CD4-positive, alpha-beta T cell treated with Interleukin-6 at 100 ng/mL for 8 hours (primary cell): Measurements from ENCODE around the gene CLDN20.

Experiments used
- DNase-seq: peaks from one replicate; pipeline ENCODE4 v3.0.0-alpha.2; 2020; ENCODE audit warnings: mixed read lengths, low spot score

The CLDN20 gene

GRCh38 chr6:155270561-155271091, 6.8 kb downstream of the CLDN20 start:
- DNase-seq: no peak

GRCh38 chr6:155271145-155271544, 7.3 kb downstream of the CLDN20 start:
- no peak for DNase-seq

DNA sequence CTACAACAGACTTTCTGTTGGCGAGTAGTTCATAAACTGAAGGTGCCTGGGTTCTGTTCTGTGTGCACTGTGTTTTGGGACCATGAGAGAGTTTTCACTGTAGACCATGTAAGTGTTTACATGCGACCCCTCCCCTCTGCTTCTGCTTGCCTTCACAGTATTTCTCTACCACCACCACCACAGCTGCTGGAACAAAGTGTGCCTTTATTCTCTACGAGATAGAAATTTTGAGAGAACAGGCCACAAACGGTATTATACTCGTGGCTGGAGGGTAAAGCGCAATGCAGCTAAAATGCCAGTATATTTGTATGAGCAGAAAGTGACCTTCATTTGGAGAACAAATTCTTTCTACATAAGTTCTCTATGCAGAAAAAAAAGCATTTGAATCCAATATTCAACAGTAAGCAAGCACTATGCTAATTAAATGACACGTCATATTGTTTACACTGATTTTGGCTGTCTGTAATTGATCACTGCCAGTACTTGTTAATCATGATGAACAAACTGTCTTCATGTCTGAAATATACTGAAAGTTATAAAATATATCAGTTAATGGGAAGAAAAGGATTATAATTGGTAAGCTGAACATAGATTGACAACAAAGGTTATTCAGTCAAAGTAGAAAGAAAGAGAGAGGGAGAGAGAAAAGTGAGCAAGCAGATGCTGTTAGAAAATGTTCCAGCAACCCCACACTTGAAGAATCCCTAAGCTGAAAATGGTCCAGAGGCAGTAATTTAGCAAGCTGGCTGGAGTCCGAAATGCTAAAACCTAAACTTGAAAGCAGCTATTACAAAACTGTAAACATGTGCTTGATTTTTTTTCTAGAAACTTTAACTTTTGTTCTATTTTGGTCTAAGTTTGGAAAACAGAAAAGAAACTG, 8.8 kb downstream of the CLDN20 start:
- DNase-seq: no peak

DNA sequence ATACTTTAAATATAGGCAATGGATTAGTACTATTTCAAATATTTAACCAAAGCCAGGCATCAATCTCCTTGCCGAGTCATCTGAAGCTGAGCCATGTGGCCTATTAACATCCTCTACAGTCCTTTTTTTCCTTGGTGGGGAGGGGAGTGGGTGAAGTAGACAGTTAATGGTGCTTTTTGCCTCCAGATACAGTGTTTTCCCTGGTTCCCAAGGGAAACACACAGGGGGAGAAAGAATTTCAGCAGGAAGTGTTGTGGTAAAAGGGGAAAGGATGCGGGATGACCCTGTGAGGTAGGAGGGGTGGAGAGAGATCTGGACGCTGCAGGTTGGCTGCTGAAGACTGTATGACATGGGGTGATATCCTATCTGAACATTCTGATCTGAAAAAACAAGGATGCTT, 9.6 kb downstream of the CLDN20 start:
- no peak for DNase-seq

- no peak for DNase-seq
Observed at GRCh38 chr6:155274106-155274505, 10.3 kb downstream of the CLDN20 start.

DNA sequence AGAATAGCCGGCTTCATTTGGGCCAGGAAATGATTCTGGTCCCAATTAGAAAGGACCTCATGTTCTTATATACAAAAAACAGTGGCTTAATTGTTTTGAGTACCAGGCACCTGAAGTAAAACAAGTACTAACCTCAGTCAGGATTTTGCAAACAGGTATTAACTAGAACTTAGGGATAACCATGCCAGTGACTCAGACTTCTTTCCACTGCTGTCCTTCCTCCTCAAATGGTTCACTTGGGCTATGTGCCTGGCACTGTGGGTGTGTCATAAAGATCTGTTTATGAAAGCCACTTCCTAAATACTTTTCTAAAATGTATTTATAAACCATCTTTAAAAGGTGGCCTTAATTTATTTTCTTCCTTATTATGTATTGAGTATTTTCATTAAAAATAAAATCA, 10.7 kb downstream of the CLDN20 start:
- no peak for DNase-seq

DNA sequence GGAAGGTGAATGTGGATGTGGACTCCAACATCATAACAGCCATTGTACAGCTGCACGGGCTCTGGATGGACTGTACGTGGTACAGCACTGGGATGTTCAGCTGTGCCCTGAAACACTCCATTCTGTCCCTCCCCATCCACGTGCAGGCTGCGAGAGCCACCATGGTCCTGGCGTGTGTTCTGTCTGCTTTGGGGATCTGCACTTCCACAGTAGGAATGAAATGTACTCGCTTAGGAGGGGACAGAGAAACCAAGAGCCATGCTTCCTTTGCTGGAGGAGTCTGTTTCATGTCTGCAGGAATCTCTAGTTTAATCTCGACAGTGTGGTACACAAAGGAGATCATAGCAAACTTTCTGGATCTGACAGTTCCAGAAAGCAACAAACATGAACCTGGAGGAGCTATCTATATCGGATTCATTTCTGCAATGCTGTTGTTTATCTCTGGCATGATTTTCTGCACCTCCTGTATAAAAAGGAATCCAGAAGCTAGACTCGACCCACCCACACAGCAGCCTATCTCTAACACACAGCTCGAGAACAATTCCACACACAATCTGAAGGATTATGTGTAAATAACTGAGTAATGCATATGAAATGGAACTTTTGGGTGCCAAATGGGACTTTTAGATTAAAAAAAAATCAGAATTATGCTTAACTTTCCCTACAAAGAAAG, 12.1 kb downstream of the CLDN20 start:
- DNase-seq: no peak

DNA sequence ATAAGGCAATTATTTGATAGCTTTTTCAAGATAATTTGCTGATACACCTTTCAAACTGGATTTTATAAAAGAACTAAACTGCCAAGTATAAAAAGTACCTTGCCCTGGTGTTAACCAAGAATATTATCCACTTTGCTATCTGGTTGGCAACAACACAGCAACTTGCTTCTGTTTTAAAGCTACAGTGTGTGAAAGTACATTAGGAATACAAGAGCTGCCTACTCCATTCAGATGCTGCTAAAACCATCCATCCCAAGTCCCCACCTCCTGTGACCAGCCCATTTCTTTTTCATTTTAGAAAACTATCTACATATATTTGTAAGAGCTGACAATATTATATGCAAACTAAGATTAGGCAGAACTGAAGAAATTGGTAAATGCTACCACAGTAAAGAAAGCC, 12.8 kb downstream of the CLDN20 start:
- DNase-seq: no peak

- no peak for DNase-seq
Observed at GRCh38 chr6:155278319-155279049, 14.7 kb downstream of the CLDN20 start.

- DNase-seq: no peak
Observed at GRCh38 chr6:155284775-155285174, 21.0 kb downstream of the CLDN20 start.

DNA sequence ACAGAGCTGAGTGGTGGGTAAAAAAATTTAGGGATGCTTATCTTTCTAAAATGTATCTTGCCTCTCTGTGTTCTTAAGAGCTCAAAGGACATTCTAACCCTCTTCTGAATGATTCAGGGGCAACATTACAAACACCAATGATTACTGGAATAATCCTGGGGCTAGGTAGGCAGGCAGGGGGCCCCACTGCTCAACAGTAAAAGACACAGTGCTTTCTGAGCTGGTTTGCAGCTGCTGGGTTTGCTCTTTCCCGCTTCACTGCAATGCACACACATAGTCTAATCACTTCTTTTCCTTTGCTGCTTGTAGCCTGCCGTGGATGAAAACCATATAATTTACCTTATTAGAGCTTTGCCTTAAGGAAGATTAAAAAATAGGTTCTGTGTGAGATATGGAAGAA, 23.9 kb downstream of the CLDN20 start:
- DNase-seq: no peak

GRCh38 chr6:155290491-155290890, 26.7 kb downstream of the CLDN20 start:
- no peak for DNase-seq

GRCh38 chr6:155291291-155291690, 27.5 kb downstream of the CLDN20 start:
- DNase-seq: no peak

DNA sequence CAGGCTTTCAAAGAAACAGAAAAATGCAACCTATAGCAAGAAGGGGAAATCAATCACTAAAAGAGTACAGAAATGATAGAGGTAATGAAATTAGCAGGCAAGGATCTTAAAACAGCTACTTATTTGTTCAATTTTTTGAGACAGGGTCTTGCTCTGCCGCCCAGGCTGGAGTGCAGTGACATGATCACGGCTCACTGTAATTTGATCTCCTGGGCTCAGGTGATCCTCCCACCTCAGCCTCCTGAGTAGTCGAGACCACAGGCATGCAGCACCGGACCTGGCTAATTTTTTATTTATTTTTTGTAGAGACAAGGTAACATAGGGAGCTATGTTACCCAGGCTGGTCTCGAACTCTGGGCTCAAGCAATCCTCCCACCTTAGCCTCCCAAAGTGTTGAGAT, 28.9 kb downstream of the CLDN20 start:
- DNase-seq: no peak

DNA sequence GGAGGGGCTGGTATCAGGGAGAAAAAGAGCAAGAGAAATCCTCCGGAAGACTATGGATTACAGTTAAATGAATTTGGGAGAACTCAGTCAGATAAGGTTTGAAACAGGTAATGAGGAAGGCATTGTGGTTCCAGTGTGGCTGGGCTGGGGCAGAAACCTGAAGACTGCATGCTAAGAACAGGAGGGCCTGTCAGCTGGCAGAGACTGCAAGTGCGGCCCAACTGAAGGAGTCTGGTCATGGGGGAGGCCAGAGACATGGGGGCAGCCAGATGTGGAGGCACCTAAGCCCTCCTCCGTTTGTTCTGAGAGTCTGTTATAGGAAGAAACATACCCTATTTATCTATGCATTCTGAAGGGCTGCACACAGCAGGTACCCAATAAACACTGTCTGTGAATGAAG, 33.9 kb downstream of the CLDN20 start:
- DNase-seq: no peak

GRCh38 chr6:155301867-155302266, 38.1 kb downstream of the CLDN20 start:
- DNase-seq: no peak

DNA sequence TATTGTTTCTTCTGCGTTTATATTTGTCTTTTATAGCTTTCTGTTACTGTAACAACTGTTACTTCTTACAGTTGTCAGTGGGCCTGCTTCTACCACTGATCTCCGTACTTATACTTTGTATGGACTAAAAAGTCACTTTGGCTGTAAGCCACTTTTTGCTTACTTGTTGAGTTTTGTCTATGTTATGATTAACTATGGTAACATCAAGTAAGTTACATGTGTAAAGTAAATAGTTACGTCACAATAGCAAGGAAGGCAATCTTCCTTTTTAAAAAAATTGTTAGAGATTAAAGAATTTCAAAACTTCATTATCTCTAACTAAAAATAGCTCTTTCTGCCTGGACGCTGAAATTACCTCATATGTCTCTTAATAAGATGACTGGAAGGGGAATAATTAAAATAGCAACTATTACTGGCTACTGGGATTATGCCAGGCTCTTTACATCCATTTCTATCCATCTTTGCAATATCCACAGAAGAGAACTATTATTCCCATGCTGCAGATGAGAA, 39.6 kb downstream of the CLDN20 start:
- no peak for DNase-seq

DNA sequence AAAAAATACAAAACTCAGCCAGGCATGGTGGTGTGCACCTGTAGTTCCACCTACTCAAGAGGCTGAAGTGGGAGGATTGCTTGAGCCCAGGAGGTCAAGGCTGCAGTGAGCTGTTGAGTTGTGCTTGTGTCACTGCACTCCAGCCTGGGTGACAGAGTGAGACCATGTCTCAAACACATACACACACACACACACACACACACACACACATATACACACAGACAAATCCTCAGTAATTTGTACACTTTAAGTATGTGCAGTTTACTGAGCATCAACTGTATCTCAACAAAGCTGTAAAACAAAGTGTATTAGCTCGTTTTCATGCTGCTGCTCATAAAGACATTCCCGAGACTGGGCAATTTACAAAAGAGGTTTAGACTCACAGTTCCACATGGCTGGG, 43.1 kb downstream of the CLDN20 start:
- DNase-seq: no peak

GRCh38 chr6:155309150-155309549, 45.3 kb downstream of the CLDN20 start:
- DNase-seq: no peak

- DNase-seq: no peak
Observed at GRCh38 chr6:155310596-155310995, 46.8 kb downstream of the CLDN20 start.

- no peak for DNase-seq
Observed at GRCh38 chr6:155311086-155311485, 47.3 kb downstream of the CLDN20 start.

DNA sequence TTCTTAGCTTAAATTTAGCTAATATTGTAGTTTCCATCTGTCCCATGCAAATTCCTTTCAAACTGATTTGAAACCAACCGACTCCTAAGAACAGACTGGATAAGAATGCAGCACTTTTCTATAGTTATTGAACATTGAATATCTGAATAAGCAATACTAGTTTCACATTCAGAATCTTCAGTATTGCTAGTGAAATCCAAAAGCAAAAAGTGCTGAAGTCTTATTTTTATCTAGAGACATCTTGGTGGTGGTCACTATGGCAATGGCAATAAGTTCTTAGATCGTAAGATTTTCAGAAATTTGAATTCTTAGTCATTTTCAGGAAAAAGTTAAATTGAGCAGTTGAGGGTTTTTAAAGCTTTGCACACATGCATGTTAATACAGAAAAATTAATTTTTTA, 47.8 kb downstream of the CLDN20 start:
- DNase-seq: no peak
